Measurements from ENCODE around the gene CFAP299. TPM values are rescaled to one million over a fixed set of nuclear protein-coding genes. Genes with fewer than 3 reads are reported as not detected.

CFAP299 gene
- total RNA-seq, 1 experiment from 2014 or later = not detected

DNA sequence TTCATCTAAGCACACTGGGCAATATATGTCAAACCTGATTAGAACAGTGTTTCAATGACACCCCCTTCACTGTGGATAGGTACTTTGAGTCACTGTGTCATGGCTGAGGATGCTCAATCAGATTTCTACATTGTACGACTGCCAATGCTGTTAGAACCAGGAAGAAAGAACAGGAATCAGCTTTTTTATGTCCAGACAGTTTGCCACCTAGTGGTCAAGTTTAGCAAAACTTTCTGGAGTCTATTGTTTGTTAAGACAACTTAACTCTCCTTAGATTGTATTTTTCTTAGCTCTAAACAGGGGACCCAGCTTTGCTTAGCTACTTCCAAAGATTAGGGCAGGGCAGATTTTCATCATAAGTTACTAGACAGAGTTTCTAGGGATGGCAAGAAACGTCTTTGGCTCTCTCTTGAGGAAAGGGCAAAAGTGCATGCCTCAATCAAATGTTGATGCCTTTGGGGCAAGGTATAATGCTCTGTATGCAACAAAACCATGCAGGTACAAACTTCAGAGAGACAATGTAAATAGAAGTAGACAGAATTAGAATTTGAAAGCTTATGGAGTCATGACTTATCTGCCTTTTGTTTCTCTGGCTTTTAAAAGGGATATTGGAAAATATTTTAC lies 654.5 kb downstream of the CFAP299 start:
- no peak overlapping the region for H3K9ac ChIP-seq (ENCODE audit: low read length)
- no peaks in the 10 kb centered on the region for H3K36me3 ChIP-seq (ENCODE audit: insufficient read depth, low read length)
- no peaks in the 10 kb centered on the region for H4K20me1 ChIP-seq (ENCODE audit: insufficient read depth, low read depth, low read length)
- no peaks in the 10 kb centered on the region for H3K79me2 ChIP-seq (ENCODE audit: low read length)
- no peak overlapping the region for H3K4me3 ChIP-seq (ENCODE audit: low read length)
- no peaks in the 10 kb centered on the region for H3K9me3 ChIP-seq (ENCODE audit: low read length)
- no peaks in the 10 kb centered on the region for H3K9me2 ChIP-seq (replicated peaks; ENCODE audit: insufficient read depth, low read length)
- no peak overlapping the region for H3K4me2 ChIP-seq (ENCODE audit: low read depth, low read length, poor library complexity, severe bottlenecking)
- no peaks in the 10 kb centered on the region for H3K27me3 ChIP-seq (ENCODE audit: low read length)
- H3K27ac ChIP-seq (ENCODE audit: low read length) = no peak overlapping the region
- no peak overlapping the region for H2AFZ ChIP-seq (ENCODE audit: low read length)
- no peaks in the 10 kb centered on the region for H3K4me1 ChIP-seq (ENCODE audit: low read length)
- peak; percentile 68 for DNase-seq

- Histone ChIP-seq H3K9me2 (replicated peaks; ENCODE audit: insufficient read depth, low read length) (no peaks in the 10 kb centered on the region), H3K9ac (ENCODE audit: low read length) (no peak overlapping the region), H3K27ac (ENCODE audit: low read length) (no peak overlapping the region), H4K20me1 (ENCODE audit: insufficient read depth, low read depth, low read length) (no peaks in the 10 kb centered on the region), H2AFZ (ENCODE audit: low read length) (no peak overlapping the region), H3K9me3 (ENCODE audit: low read length) (no peaks in the 10 kb centered on the region), H3K4me3 (ENCODE audit: low read length) (no peak overlapping the region), H3K4me2 (ENCODE audit: low read depth, low read length, poor library complexity, severe bottlenecking) (no peak overlapping the region), H3K36me3 (ENCODE audit: insufficient read depth, low read length) (no peaks in the 10 kb centered on the region), H3K27me3 (ENCODE audit: low read length) (no peaks in the 10 kb centered on the region), H3K79me2 (ENCODE audit: low read length) (no peaks in the 10 kb centered on the region), H3K4me1 (ENCODE audit: low read length) (no peaks in the 10 kb centered on the region)
- no peak for DNase-seq
These were observed 655.3 kb downstream of the CFAP299 start for GRCh38 chr4:80990851-80991250.

GRCh38 chr4:80999943-81000342 lies 664.4 kb downstream of the CFAP299 start:
- Histone ChIP-seq H3K9ac (ENCODE audit: low read length) (no peak overlapping the region), H3K4me3 (ENCODE audit: low read length) (no peak overlapping the region), H3K9me2 (replicated peaks; ENCODE audit: insufficient read depth, low read length) (no peaks in the 10 kb centered on the region), H3K4me1 (ENCODE audit: low read length) (no peaks in the 10 kb centered on the region), H3K79me2 (ENCODE audit: low read length) (no peaks in the 10 kb centered on the region), H2AFZ (ENCODE audit: low read length) (no peak overlapping the region), H3K27ac (ENCODE audit: low read length) (no peak overlapping the region), H3K9me3 (ENCODE audit: low read length) (no peaks in the 10 kb centered on the region), H3K36me3 (ENCODE audit: insufficient read depth, low read length) (no peaks in the 10 kb centered on the region), H3K27me3 (ENCODE audit: low read length) (no peaks in the 10 kb centered on the region), H3K4me2 (ENCODE audit: low read depth, low read length, poor library complexity, severe bottlenecking) (no peak overlapping the region), H4K20me1 (ENCODE audit: insufficient read depth, low read depth, low read length) (no peaks in the 10 kb centered on the region)
- DNase-seq = no peak

- H2AFZ ChIP-seq (ENCODE audit: low read length) = no peak overlapping the region
- no peak overlapping the region for H3K27ac ChIP-seq (ENCODE audit: low read length)
- no peak for DNase-seq
- H3K9ac ChIP-seq (ENCODE audit: low read length) = no peak overlapping the region
- H3K4me1 ChIP-seq (ENCODE audit: low read length) = no peaks in the 10 kb centered on the region
- H3K9me3 ChIP-seq (ENCODE audit: low read length) = no peaks in the 10 kb centered on the region
- H3K27me3 ChIP-seq (ENCODE audit: low read length) = no peaks in the 10 kb centered on the region
- H3K4me2 ChIP-seq (ENCODE audit: low read depth, low read length, poor library complexity, severe bottlenecking) = no peak overlapping the region
- no peaks in the 10 kb centered on the region for H3K79me2 ChIP-seq (ENCODE audit: low read length)
- H3K4me3 ChIP-seq (ENCODE audit: low read length) = no peak overlapping the region
- no peaks in the 10 kb centered on the region for H3K36me3 ChIP-seq (ENCODE audit: insufficient read depth, low read length)
- H3K9me2 ChIP-seq (replicated peaks; ENCODE audit: insufficient read depth, low read length) = no peaks in the 10 kb centered on the region
- no peaks in the 10 kb centered on the region for H4K20me1 ChIP-seq (ENCODE audit: insufficient read depth, low read depth, low read length)
These were observed 668.1 kb downstream of the CFAP299 start for GRCh38 chr4:81003597-81004111.

GRCh38 chr4:81007417-81007816 lies 671.9 kb downstream of the CFAP299 start:
- H3K4me3 ChIP-seq (ENCODE audit: low read length) = no peak overlapping the region
- no peaks in the 10 kb centered on the region for H4K20me1 ChIP-seq (ENCODE audit: insufficient read depth, low read depth, low read length)
- no peaks in the 10 kb centered on the region for H3K27me3 ChIP-seq (ENCODE audit: low read length)
- H3K9ac ChIP-seq (ENCODE audit: low read length) = no peak overlapping the region
- no peak overlapping the region for H3K27ac ChIP-seq (ENCODE audit: low read length)
- no peaks in the 10 kb centered on the region for H3K9me2 ChIP-seq (replicated peaks; ENCODE audit: insufficient read depth, low read length)
- no peak for DNase-seq
- H3K79me2 ChIP-seq (ENCODE audit: low read length) = no peaks in the 10 kb centered on the region
- no peak overlapping the region for H2AFZ ChIP-seq (ENCODE audit: low read length)
- H3K36me3 ChIP-seq (ENCODE audit: insufficient read depth, low read length) = no peaks in the 10 kb centered on the region
- H3K4me1 ChIP-seq (ENCODE audit: low read length) = no peaks in the 10 kb centered on the region
- H3K4me2 ChIP-seq (ENCODE audit: low read depth, low read length, poor library complexity, severe bottlenecking) = no peak overlapping the region
- no peaks in the 10 kb centered on the region for H3K9me3 ChIP-seq (ENCODE audit: low read length)

Other genes with a start within 250 kb of the CFAP299 start
- not detected in 2 replicates for gene PRDM8, start 138.2 kb upstream of the CFAP299 start, total RNA-seq (2014; rRNA removed; shearing (Covaris generic); ENCODE audit: low replicate concordance)
- not detected in 2 replicates for gene FGF5, start 69.1 kb upstream of the CFAP299 start, total RNA-seq (2014; rRNA removed; shearing (Covaris generic); ENCODE audit: low replicate concordance)

All from Karpas-422 (cell line).